DMS114 treated with DMSO at 0.1 percent for 48 hours (cell line): ENCODE data around the gene IFT172.
"Not testable (repeated sequence)": the region's sequence is repeated elsewhere in the genome, so short reads cannot be mapped to it uniquely, and the experiment has no call there.

Source experiments
- DNase-seq: peaks from one replicate; lab custom pipeline; 2025; ENCODE audit not compliant: unreplicated experiment; lab: John Stamatoyannopoulos, UW

The IFT172 gene, protein sequence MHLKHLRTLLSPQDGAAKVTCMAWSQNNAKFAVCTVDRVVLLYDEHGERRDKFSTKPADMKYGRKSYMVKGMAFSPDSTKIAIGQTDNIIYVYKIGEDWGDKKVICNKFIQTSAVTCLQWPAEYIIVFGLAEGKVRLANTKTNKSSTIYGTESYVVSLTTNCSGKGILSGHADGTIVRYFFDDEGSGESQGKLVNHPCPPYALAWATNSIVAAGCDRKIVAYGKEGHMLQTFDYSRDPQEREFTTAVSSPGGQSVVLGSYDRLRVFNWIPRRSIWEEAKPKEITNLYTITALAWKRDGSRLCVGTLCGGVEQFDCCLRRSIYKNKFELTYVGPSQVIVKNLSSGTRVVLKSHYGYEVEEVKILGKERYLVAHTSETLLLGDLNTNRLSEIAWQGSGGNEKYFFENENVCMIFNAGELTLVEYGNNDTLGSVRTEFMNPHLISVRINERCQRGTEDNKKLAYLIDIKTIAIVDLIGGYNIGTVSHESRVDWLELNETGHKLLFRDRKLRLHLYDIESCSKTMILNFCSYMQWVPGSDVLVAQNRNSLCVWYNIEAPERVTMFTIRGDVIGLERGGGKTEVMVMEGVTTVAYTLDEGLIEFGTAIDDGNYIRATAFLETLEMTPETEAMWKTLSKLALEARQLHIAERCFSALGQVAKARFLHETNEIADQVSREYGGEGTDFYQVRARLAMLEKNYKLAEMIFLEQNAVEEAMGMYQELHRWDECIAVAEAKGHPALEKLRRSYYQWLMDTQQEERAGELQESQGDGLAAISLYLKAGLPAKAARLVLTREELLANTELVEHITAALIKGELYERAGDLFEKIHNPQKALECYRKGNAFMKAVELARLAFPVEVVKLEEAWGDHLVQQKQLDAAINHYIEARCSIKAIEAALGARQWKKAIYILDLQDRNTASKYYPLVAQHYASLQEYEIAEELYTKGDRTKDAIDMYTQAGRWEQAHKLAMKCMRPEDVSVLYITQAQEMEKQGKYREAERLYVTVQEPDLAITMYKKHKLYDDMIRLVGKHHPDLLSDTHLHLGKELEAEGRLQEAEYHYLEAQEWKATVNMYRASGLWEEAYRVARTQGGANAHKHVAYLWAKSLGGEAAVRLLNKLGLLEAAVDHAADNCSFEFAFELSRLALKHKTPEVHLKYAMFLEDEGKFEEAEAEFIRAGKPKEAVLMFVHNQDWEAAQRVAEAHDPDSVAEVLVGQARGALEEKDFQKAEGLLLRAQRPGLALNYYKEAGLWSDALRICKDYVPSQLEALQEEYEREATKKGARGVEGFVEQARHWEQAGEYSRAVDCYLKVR (N-terminal part only)

DNA sequence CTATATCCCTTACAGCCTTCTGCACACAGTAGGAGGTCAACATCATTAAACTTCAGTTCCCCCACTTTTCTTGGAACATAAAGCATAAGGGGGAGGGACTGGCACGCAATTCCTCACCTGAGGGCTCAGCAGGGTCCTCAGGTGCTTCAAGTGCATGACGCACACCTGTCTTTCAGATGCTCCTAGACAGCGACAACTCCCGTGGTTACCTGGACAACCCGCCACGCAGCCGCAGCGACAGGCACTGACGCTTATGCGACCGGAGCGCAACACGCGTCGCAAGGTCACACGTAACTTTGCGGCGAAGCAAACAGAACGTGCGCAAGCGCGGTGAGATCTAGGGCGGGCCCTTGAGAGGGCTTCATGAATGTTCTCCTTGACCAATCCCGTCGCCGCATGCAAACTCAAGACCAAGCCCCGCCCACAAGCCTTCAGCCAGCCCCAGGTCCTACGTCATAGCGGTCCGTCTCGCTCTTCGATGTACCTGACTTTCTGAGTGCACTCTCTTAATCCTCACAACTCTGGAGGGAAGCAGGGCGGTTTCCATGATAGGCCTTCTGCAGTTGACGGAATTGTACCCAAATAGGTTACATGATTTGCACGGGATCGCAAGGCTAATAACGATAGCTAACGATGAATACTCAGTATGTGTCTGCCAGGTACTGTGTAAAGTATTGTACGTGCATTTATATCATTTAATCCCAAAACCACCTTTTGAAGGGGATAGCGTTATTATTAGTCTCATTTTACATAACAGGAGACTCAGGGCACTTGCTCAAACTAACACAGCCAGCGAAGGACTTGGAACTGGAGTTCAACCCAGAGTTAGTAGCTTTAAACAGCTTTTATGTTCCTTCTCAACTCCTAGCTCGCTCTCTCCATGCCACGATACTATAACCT is at the start of gene IFT172:
TSS of gene IFT172 (minus strand) at position 246 of the 900 bp plus-strand sequence. CDS start at position 156, 90 bp downstream.
- DNase-seq, result peak; percentile 97

DNA sequence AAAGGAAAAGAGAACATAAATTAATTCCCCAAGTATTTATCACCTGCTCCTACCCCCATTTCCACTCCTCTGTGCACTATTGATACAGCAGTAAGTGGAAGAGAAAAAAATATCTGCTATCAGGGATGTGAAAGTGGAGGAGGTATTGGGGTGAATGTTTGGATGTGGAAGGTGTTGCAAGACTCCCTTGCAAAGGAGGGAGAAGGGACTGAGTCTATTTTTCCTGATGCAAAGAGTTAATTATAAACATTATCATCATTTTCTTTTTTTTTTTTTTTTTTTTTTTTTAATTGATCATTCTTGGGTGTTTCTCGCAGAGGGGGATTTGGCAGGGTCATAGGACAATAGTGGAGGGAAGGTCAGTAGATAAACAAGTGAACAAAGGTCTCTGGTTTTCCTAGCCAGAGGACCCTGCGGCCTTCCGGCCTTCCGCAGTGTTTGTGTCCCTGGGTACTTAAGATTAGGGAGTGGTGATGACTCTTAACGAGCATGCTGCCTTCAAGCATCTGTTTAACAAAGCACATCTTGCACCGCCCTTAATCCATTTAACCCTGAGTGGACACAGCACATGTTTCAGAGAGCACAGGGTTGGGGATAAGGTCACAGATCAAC is 49.4 kb upstream of the IFT172 start:
- not testable (repeated sequence) for DNase-seq

DNA sequence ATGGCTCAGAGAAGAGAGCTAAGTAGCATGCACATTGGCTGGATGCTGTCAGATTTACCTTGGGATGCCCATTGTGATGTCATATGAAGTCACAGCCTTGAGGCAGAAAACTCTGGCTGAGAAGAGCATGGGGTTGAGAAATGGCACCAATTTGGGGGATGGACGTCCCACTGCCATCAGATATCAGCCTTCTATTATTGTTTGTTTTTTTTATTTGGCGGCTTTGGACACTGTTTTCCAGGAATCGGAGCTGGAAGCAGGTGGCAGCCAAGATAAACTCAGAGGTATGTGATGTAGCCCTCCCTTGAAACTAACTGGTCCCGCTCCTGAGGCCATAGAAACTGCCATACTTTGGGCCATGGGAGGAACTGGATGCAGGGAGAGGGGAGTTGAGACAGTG is 47.7 kb upstream of the IFT172 start:
- DNase-seq, result no peak

DNA sequence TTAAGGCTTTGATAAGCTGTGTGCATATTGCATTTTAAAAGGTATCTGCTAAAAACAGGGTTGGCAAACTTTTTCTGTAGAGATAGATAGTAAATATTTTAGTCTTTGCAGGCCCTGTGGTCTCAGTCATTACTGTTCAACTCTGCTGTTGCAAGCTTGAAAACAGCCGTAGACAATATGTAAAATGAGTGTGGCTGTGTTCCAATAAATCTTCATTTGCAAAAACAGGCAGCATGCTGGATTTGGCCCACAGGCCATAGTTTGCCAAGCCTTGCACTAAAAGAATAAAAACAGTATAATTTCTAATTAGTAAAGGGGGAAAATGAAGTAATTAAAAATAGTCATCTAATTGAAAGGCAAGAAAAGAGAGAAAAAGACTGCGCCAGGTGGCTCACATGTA is 42.4 kb upstream of the IFT172 start:
- no peak for DNase-seq

DNA sequence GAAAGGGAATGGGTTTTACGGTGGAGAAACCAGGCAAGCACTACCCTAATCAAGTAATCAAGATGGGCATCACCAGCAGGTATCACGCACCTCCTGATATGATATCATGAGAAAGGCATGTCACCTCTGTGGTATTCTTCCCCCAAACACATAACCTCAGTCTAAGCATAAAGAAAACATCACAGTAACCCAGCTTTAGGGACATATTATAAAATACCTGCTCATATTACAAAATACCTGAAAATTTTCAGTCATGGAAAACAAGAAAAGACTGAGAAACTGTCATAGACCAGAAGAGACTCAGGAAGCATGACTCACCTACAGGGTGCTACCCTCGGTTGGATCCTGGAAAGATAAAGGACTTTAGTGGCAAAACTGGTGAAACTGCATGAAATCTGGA is 37.6 kb upstream of the IFT172 start:
- DNase-seq, result no peak

DNA sequence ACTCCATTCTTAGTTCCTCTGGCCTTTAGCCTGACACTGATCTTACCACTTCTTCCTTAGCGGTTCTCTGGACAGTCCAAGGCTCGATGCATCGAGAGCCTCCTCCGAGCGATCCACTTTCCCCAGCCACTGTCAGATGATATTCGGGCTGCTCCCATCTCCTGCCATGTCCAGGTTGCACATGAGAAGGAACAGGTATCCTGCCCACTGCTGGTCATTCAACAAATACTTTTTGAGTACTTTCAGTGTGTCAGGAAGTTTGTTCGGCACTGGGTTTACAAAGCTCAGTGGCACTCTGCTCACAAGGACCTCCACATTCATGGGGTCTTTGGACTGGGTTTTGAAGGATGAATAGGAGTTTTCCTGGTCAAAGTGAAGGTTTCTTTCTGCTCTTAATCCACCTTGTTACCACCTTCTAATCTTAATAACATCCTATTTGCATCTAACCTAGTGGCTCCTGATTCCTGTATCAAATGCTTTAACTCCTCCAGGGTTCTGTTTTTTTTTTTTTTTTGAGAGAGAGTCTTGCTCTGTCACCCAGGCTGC is 32.9 kb upstream of the IFT172 start:
- no peak for DNase-seq

DNA sequence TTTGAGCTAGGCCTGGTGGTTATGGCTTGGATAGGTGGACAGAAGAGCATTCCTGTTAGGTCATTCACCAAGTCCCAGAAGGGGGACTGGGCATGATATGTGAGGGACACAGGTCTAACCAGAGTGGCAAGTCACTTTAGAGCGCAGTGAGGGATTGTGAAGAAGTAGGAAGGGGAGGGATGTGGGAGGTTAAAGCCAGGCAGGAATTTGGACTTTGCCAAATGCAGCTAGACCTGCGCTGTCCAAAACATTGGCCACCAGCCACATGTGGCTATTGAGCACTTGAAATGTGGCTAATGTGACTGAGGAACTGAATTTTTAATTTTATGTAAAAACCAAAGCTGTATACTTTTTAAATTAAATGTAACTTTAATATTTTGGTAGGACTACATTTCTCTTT is 30.8 kb upstream of the IFT172 start:
- DNase-seq, result no peak

DNA sequence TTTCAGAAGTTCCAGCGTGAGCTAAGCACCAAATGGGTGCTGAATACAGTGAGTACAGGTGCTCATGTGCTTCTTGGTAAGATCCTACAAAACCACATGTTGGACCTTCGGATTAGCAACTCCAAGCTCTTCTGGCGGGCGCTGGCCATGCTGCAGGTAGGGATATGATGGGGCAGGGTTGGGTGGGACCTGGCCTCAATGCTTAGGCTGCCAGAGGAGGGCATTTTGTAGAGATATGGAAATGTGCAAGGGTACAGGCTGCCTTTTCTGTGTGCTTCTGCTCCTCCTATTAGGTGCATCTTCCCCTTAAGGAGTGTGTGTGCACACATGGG is 29.2 kb upstream of the IFT172 start:
- no peak for DNase-seq

DNA sequence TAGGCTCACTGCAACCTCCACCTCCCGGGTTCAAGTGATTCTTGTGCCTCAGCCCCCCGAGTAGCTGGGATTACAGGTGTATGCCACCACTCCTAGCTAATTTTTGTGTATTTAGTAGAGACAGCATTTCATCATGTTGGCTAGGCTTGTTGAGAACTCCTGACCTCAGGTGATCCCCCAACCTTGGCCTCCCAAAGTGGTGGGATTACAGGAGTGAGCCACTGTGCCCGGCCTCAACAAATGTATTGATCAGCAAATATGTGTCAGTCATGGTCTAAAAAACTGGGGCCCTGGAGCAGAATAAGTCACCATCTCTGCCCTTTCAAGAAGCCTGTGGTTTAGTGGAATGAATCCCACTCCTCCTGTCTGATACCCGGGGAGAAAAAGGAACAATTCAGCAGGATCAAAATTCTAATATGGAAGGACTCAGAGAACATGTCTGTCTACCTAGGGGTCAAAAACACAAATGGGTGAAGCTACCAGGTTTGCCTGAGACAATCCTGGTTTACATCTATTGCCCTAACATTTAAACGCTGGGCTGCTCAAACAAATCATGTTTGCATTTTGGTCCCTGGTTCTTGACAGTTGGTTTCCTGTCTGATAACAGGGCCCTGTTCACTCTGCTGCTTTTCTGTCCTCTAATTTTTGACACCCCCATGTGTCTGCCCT is 28.7 kb upstream of the IFT172 start:
- DNase-seq, result no peak

DNA sequence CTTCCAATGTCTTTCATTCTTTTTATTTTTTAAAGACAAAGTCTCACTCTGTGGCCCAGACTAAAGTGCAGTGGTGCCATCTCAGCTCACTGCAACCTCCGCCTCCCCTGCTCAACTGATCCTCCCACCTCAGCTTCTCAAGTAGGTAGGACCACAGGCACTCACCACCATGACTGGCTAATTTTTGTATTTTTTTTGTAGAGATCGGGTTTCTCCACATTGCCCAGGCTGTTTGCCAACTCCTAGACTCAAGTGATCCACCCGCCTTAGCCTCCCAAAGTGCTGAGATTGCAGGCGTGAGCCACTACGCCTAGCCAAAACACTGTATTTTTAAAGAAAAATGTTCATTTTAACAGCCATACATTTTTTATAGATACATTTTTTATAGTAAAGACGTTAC is 19.8 kb upstream of the IFT172 start:
- no peak for DNase-seq

DNA sequence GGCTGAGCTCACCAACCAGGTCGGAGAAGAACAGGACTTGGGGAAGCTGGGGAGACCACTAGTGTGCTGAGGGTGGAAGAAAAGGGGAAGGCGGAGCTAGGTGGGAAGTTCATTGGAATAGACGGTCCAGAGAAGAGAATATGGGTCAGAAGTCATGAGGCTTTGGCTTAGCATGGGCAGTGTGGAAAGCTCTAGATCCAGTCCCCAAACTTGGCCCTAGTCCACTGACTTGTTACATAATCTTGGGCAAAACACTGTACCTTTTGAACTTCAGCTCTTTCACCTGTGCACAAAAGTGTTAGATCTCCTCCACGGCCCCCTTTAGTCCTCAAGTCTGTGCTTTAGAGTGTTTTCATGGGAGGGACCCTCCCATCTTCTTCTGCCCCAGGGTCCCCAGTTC is 17.8 kb upstream of the IFT172 start:
- DNase-seq, result no peak

DNA sequence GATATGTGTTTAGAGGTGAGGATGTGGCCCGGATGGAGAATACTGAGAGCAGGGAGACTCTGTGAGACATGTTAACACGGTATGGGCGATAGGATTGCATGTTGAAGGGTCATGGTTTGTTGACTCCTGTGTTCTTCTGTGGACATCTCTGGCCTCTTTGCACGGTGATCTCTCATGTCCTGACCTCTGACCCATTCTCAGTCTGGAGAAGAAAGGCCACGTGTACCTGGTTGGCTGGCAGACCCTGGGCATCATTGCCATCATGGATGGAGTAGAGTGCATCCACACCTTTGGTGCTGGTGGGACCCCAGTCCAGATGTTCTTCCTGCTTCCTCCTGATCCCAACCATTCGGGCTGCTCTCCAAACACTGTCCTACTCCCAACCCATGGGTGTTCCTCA is 17.0 kb upstream of the IFT172 start:
- no peak for DNase-seq

DNA sequence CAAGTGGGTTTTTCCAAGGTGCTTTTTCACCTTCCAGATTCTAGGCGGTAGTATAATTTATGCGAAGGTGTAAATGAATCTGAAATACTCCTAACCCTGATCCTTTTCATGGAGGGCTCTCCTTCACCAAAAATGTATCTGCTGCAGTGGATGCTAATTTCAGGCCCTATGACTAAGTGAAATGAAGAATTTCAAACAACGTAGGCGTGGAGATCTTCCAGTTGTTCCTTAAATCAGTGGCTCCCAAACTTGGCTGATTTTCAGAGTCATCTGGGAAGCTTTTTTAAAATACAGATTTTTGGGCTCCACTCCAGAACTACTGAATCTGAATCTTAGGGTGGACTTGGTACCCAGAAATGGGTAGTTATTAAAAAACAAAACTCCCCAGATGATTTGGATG is 12.6 kb upstream of the IFT172 start:
- no peak for DNase-seq

DNA sequence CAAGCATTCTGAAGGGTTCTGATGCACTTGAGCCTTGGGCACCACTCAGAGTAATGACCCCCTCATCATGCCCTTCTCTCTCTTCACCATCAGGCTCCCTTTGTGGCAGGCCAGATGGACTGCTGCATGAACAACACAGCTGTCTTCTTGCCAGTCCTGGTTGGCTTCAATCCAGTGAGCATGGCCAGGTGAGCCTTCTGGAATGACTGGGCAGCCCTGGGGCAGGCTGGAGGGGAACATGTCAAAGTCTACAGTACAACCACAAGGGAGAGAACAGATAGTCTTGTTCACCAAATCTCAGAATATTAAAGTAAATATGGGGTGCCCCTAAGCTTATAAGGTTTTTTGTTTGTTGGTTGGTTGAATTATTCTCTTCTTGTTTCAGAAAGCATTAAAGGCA is 11.5 kb upstream of the IFT172 start:
- DNase-seq, result no peak

DNA sequence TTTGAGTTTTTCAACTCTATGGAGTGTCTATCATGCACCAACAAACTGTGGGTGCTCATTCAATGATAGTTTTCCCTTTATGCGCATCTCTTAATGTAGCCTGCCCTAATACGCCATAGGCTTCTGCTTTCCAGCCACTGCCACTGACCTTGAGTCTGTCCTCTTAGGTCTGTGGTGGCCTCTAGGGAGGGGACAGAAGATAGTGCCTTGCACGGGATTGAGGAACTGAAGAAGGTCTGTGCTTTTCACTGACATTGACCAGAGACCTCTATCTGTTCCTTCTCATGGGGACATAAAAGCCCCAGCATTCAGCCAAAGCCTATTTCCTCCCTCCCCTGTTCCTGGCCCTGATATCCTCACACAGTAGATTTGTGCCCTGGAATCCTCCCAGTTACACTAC is 9.4 kb upstream of the IFT172 start:
- no peak for DNase-seq

DNA sequence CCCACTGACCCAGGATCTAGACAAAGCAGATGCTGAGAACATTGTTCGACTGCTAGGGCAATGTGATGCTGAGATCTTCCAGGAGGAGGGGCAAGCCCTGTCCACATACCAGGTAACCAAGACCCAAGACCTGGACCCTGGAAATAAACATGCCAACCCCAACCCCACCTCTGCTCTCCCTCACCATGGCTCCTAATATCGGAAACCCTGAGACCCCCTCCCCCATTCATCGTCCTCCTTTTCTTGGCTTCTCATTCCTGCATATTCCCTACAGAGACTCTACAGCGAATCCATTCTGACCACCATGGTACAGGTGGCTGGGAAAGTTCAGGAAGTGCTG is 7.7 kb upstream of the IFT172 start:
- no peak for DNase-seq

DNA sequence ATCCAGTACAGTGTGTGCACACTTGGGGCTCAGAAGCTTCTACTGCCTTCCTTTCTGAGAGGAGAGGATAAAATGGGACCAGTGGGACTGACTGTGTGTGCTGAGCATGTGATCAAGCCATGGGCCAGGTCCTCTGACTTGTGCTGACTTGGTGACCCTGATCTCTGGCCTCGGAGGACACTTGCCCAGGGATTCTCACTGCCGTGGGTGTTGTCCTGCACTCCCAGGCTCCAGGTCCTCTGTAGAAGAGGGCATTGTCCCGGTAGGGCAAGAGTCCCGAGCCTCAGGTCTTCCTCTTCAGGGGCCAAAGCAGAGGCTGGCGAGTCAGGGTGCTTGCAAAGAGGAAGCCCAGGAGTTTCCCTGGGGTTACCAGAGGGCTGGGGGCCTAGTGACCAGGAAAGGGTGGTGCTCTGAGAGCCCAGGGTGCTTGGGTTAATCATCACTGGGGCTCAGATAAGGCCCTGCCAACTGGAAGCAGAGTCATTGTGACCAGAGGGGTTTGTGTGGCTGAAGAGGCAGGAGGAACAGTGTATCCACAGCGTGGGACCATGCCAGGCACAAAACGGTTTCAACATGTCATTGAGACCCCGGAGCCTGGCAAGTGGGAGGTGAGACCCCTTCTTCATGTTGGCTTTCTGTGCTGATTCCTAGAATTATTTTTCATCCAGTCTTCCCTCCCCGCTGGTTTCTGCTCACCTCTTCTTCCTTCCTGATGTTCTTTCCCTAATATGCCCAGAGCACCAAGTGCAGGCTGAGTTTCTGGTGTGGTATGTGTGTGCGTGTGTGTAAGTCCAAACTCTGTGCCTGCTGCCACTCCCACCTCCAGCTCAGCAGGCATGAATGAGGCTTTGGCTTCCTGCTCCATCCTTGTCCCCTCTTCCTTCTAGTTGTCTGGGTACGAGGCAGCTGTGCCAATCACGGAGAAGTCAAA is 7.1 kb upstream of the IFT172 start, which contains the start of gene GCKR:
TSS of gene GCKR (plus strand) at position 483 of the 931 bp plus-strand sequence. CDS start at position 549, 66 bp downstream.
- DNase-seq, result no peak

DNA sequence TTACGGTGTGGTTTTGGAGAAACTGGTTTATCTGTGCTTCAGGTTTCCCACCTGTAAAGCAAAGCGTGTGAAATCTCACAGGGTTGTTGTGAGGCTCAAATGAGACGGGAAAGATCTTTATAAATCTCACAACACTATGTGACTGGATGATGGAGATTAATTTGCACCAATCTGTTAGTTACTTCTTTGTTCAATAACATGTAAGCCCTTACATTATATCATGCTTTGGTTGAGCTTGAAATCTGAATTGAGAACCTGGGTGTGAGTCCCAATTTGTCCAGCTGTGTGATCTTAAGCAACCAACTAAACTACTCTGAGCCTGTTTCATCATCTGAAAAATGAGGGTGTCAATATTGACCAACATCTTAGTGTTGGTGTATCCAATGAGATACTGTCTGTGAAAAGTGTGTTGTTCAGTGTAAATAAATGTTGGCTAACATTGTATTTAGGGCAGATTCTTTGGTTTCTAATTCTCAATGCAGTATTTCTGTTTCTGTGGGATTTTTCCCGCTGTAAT is 6.4 kb upstream of the IFT172 start:
- no peak for DNase-seq
